ENCODE data around the gene ARPIN. TPM values are rescaled to one million over a fixed set of nuclear protein-coding genes. Genes with fewer than 3 reads are reported as not detected.
"Not testable (repeated sequence)": the region's sequence is repeated elsewhere in the genome, so short reads cannot be mapped to it uniquely, and the experiment has no call there.

The ARPIN gene
- total RNA-seq, 6 experiments from 2014 or later = 4.9 to 8.1 (median 6.9) TPM

DNA sequence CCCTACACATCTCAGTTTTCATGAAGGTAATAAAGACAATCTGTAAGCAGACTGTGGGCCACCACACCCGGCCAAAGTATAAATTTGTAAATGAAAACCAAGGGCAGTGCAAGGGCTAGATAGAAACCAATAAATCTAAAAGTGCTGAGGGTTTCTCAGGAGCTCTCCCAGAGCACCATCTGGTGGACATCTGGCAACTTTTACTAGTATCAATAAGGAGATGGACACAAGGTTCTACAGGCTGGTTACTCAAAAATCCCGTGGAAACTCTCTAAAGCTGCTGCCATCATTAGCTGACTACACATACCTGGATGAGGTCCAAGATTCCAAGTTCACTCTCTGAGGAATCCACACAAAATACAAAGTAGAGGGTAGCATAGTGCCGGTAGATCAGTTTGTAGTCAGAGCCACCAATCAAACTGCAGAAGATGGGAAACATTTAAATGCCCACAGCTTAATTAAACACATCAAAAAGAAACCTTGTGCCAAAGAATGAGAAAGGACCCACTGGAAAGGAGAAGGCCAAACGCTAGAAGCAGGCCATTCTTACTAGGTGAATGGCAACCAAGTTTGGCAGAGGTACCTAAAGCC, 24.4 kb downstream of the ARPIN start:
- H3K27ac ChIP-seq = no peak overlapping the region
- intact Hi-C loops (cut with DNase I) = loop anchor here (5.0 to 10.0 kb wide), 2 partner anchors 144 to 146 kb away; no protein-coding TSS in a partner anchor
- no peak overlapping the region for H3K4me3 ChIP-seq
- TF ChIP-seq, protein P1, sequence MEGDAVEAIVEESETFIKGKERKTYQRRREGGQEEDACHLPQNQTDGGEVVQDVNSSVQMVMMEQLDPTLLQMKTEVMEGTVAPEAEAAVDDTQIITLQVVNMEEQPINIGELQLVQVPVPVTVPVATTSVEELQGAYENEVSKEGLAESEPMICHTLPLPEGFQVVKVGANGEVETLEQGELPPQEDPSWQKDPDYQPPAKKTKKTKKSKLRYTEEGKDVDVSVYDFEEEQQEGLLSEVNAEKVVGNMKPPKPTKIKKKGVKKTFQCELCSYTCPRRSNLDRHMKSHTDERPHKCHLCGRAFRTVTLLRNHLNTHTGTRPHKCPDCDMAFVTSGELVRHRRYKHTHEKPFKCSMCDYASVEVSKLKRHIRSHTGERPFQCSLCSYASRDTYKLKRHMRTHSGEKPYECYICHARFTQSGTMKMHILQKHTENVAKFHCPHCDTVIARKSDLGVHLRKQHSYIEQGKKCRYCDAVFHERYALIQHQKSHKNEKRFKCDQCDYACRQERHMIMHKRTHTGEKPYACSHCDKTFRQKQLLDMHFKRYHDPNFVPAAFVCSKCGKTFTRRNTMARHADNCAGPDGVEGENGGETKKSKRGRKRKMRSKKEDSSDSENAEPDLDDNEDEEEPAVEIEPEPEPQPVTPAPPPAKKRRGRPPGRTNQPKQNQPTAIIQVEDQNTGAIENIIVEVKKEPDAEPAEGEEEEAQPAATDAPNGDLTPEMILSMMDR (IDR thresholded peaks at IDR 0.05) = peak; percentile 47 to 52 (median 48)
- TF ChIP-seq POLR2A (IDR thresholded peaks at IDR 0.05) = no peak
- peak; percentile 66 to 86 (median 70) for ATAC-seq
- H3K27me3 ChIP-seq = no peaks in the 10 kb centered on the region
- peaks cover 6 to 53% (median 25%) of the 10 kb centered on the region in 4 donors for H3K36me3 ChIP-seq
- WGBS (ENCODE audit: insufficient coverage, low coverage, low lambda C conversion rate, missing lambda C conversion rate) = 35% methylated on average over 4 of the region's 4 CpGs
- peaks cover 0 to 15% (median 0%) of the 10 kb centered on the region in 4 donors for H3K4me1 ChIP-seq
- DNase-seq = no peak
- no peaks in the 10 kb centered on the region for H3K9me3 ChIP-seq

GRCh38 chr15:89885611-89886010, 27.1 kb downstream of the ARPIN start:
- no peak for TF ChIP-seq POLR2A (IDR thresholded peaks at IDR 0.05)
- TF ChIP-seq, protein P1 (IDR thresholded peaks at IDR 0.05) = no peak
- H3K4me3 ChIP-seq = no peak overlapping the region
- H3K27me3 ChIP-seq = no peaks in the 10 kb centered on the region
- H3K4me1 ChIP-seq = peaks cover 0 to 4% (median 0%) of the 10 kb centered on the region in 4 donors
- no peak for DNase-seq
- H3K36me3 ChIP-seq = peaks cover 6 to 72% (median 29%) of the 10 kb centered on the region in 4 donors
- WGBS (ENCODE audit: insufficient coverage, low coverage, low lambda C conversion rate, missing lambda C conversion rate) = 100% methylated on average over 2 of the region's 2 CpGs
- no peak overlapping the region for H3K27ac ChIP-seq
- no peaks in the 10 kb centered on the region for H3K9me3 ChIP-seq
- no peak for ATAC-seq
- intact Hi-C loops (cut with DNase I) = loop anchor here (5.0 to 10.0 kb wide), 2 partner anchors 141 to 143 kb away; no protein-coding TSS in a partner anchor

DNA sequence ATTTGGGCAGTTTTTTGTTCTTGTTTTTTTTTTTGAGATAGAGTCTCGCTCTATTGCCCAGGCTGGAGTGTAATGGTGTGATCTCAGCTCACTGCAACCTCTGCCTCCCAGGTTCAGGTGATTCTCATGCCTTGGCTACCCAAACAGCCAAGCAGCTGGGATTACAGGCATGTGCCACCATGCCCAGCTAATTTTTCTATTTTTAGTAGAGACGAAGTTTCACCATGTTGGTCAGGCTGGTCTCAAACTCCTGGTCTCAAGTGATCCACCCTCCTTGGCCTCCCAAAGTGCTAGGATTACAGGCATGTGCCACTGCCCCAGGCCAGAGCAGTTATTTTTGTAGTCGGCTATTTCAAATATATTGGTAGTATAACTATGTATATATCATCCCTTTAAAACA, 27.6 kb downstream of the ARPIN start:
- H3K4me1 ChIP-seq, DNase-seq, H3K9me3 ChIP-seq, H3K27ac ChIP-seq, ATAC-seq, H3K27me3 ChIP-seq, H3K4me3 ChIP-seq: not testable (repeated sequence)
- 64% methylated on average over 3 of the region's 3 CpGs for WGBS (ENCODE audit: insufficient coverage, low coverage, low lambda C conversion rate, missing lambda C conversion rate)
- intact Hi-C loops (cut with DNase I) = loop anchor here (5.0 to 10.0 kb wide), 2 partner anchors 140 to 143 kb away; no protein-coding TSS in a partner anchor
- H3K36me3 ChIP-seq = peaks cover 6 to 76% (median 29%) of the 10 kb centered on the region in 4 donors

DNA sequence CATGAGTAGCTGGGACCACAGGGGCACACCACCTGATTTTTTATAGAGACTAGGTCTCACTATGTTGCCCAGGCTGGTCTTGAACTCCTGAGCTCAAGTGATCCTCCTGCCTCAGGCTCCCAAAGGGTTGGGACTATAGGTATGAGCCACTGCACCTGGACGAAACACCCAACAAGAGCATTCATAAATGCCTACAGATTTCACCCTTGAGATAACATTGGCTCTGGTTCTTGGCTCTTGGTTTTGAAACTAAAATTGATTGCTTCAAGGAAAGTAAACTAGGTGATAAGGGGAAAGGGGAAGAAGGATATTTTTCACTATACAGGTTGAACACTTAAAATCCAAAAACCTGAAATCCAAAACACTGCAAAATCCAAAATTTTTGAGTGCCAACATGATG, 29.2 kb downstream of the ARPIN start:
- ATAC-seq = no peak
- peaks cover 6 to 82% (median 26%) of the 10 kb centered on the region in 4 donors for H3K36me3 ChIP-seq
- DNase-seq = no peak
- peaks cover 0 to 4% (median 0%) of the 10 kb centered on the region in 4 donors for H3K4me1 ChIP-seq
- H3K27ac ChIP-seq = no peak overlapping the region
- TF ChIP-seq POLR2A (IDR thresholded peaks at IDR 0.05) = no peak
- TF ChIP-seq, protein P1 (IDR thresholded peaks at IDR 0.05) = no peak
- H3K9me3 ChIP-seq = no peaks in the 10 kb centered on the region
- intact Hi-C loops (cut with DNase I) = loop anchor here in 1 of 2 donors (10.0 kb wide), 1 partner anchor 139 kb away; no protein-coding TSS in a partner anchor
- no CpG with 5 or more reads among the region's 1 CpG for WGBS (ENCODE audit: insufficient coverage, low coverage, low lambda C conversion rate, missing lambda C conversion rate)
- H3K27me3 ChIP-seq = no peaks in the 10 kb centered on the region
- no peak overlapping the region for H3K4me3 ChIP-seq

DNA sequence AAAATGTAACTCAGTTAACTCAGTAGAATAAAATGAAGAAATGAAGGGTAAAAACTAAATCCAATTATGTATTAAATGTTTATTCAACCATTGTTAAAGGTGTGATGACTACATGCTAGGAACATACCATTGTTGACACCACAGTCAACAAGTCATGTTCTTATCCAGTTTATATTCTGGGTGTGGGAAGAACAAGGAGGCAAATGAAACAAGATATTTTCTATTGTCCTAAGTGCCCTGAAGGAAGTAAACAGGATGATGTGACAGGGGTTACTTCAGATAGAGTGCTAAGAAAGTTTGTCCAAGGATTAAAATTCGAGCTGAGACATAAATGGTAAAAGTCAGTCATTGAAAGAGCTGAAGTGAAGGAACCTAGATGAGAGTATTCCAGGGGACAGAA, 32.0 kb downstream of the ARPIN start:
- peak; percentile 24 to 75 (median 48) for ATAC-seq
- Histone ChIP-seq H3K4me3 (no peak overlapping the region), H3K4me1 (no peaks in the 10 kb centered on the region), H3K9me3 (no peaks in the 10 kb centered on the region), H3K36me3 (peaks cover 0 to 61% (median 13%) of the 10 kb centered on the region in 4 donors), H3K27ac (no peak overlapping the region), H3K27me3 (no peaks in the 10 kb centered on the region)
- no peak for TF ChIP-seq POLR2A (IDR thresholded peaks at IDR 0.05)
- TF ChIP-seq, protein P1 (IDR thresholded peaks at IDR 0.05) = no peak
- DNase-seq = no peak
- WGBS (ENCODE audit: insufficient coverage, low coverage, low lambda C conversion rate, missing lambda C conversion rate) = 73% methylated on average over 1 of the region's 1 CpG
- intact Hi-C loops (cut with DNase I) = loop anchor here in 1 of 2 donors (10.0 kb wide), 1 partner anchor 136 kb away; no protein-coding TSS in a partner anchor

Data from right lobe of liver (tissue), 6 donors.